Tibial nerve (tissue), 4 donors: Measurements from ENCODE around the gene HCN1.
"Not testable (repeated sequence)": the region's sequence is repeated elsewhere in the genome, so short reads cannot be mapped to it uniquely, and the experiment has no call there.

Experiments
- CTCF ChIP-seq, 5 experiments: fragments of 200-600 bp in 3 of 5; fragments of 450-650 bp in 2 of 5; sonication (generic) in 3 of 5; IDR thresholded peaks; one replicate each; pipeline ENCODE4 v1.5.1; 2016 to 2019; ENCODE audit warnings: antibody characterized with exemption in 5 of 5, mild to moderate bottlenecking in 3 of 5, moderate library complexity in 2 of 5
- EP300 ChIP-seq, 2 donors: sonication (generic); formaldehyde crosslinking; IDR thresholded peaks; one replicate each; pipeline ENCODE4 v1.6.1; 2017; ENCODE audit warnings: antibody characterized with exemption in 2 of 2, mild to moderate bottlenecking in 1 of 2

GRCh38 chr5:45371423-45371822 is 324.8 kb downstream of the HCN1 start:
- not testable (repeated sequence) for TF ChIP-seq CTCF, EP300 (IDR thresholded peaks at IDR 0.05)
